ENCODE results near the gene DHCR7. TPM values are rescaled to one million over a fixed set of nuclear protein-coding genes. Genes with fewer than 3 reads are reported as not detected.

The DHCR7 gene
- total RNA-seq, 1 experiment from 2014 or later = 211 TPM

DNA sequence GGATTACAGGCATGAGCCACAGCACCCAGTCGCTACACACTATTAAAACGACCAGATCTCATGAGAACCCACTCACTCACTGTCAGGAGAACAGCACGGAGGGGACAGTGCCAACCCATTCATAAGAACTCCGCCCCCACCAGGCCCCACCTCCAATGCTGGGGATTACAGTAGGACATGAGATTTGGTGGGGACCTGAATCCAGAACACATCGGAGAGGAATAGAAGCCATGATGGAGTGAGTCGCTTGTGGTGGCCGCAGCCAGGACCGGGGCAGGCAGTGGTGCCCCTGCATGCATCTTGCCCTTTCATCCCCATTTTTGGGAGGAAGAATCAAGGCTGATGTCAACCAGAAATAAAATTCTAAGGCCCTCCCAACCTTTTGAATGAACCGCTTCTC, 13.5 kb upstream of the DHCR7 start:
- H3K36me3 Mint-ChIP-seq (ENCODE audit: insufficient read depth, unreplicated experiment) = peaks cover 30% of the 10 kb centered on the region

DNA sequence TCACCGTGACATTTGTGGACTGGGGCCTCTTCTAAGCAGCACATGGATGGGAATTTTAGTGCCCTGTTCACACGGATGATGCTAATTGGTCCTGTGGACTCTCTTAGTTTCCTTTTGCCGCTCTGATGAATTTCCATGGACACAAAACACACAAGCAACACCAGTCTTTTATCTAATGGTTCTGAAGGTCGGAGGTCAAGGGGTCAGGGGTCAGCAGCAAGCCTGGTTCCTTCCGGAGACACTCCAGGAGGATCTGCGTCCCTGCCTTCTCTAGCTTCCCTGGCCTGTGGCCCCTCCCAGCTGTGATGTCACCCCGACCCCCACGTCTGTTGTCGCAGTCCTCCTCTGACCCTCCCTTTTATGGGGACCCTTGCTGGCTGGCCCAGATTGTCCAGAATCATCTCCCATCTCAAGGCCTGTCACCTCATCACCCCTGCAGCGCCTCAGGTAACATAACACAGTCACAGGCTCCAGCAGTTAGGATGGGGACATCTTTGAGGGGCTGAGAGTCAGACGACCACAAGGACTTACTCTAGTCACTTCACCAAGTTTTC, 11.7 kb upstream of the DHCR7 start:
- Mint-ChIP-seq H3K4me1 (ENCODE audit: low read depth, unreplicated experiment) (peaks cover 2% of the 10 kb centered on the region), H3K27me3 (ENCODE audit: unreplicated experiment) (no peaks in the 10 kb centered on the region), H3K27ac (ENCODE audit: unreplicated experiment) (no peak overlapping the region), H3K9me3 (ENCODE audit: low read depth, unreplicated experiment) (no peaks in the 10 kb centered on the region), H3K4me3 (ENCODE audit: low read depth, unreplicated experiment) (no peak overlapping the region), H3K36me3 (ENCODE audit: insufficient read depth, unreplicated experiment) (peaks cover 46% of the 10 kb centered on the region)
- DNase-seq = no peak
- TF ChIP-seq, protein P1, sequence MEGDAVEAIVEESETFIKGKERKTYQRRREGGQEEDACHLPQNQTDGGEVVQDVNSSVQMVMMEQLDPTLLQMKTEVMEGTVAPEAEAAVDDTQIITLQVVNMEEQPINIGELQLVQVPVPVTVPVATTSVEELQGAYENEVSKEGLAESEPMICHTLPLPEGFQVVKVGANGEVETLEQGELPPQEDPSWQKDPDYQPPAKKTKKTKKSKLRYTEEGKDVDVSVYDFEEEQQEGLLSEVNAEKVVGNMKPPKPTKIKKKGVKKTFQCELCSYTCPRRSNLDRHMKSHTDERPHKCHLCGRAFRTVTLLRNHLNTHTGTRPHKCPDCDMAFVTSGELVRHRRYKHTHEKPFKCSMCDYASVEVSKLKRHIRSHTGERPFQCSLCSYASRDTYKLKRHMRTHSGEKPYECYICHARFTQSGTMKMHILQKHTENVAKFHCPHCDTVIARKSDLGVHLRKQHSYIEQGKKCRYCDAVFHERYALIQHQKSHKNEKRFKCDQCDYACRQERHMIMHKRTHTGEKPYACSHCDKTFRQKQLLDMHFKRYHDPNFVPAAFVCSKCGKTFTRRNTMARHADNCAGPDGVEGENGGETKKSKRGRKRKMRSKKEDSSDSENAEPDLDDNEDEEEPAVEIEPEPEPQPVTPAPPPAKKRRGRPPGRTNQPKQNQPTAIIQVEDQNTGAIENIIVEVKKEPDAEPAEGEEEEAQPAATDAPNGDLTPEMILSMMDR (IDR thresholded peaks at IDR 0.05; ENCODE audit: unreplicated experiment) = no peak
- CTCF ChIA-PET = no interaction called here
- intact Hi-C loops (cut with micrococcal nuclease; ENCODE audit: unreplicated experiment) = no loop called here
- no TSS peak for BruUV-seq (replicated peaks)

More for the DNA sequence above, 13.5 kb upstream of the DHCR7 start:
- DNase-seq = no peak
- intact Hi-C loops (cut with micrococcal nuclease; ENCODE audit: unreplicated experiment) = no loop called here
- Mint-ChIP-seq H3K4me1 (ENCODE audit: low read depth, unreplicated experiment) (no peaks in the 10 kb centered on the region), H3K27ac (ENCODE audit: unreplicated experiment) (no peak overlapping the region), H3K4me3 (ENCODE audit: low read depth, unreplicated experiment) (no peak overlapping the region), H3K27me3 (ENCODE audit: unreplicated experiment) (no peaks in the 10 kb centered on the region), H3K9me3 (ENCODE audit: low read depth, unreplicated experiment) (no peaks in the 10 kb centered on the region)
- no TSS peak for BruUV-seq (replicated peaks)
- TF ChIP-seq, protein P1 (IDR thresholded peaks at IDR 0.05; ENCODE audit: unreplicated experiment) = no peak
- CTCF ChIA-PET = no interaction called here

DNA sequence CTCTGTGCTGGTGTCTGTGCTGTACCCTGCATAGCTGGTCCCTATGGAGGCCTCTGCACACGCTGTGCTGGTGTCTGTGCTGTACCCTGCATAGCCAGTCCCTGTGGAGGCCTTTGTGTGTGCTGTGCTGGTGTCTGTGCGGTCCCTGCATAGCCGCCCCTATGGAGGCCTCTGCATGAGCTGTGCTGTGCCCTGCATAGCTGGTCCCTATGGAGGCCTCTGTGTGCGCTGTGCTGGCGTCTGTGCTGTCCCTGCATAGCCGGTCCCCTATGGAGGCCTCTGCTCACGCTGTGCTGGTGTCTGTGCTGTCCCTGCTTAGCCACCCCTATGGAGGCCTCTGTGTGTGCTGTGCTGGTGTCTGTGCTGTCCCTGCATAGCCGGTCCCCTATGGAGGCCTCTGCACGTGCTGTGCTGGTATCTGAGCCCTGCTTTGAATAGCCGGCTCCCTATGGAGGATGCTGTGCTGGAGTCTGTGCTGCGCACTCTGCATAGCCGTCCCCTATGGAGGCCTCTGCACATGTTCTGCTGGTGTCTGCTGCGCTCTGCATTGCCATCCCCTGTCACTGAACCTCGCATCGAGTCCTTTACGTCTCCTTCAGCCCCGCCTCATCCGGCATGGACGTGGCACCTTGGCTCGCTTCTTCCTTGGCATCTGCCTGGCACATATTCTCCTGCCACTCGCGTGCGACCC, 11.0 kb upstream of the DHCR7 start:
- BruUV-seq (replicated peaks) = no TSS peak
- intact Hi-C loops (cut with micrococcal nuclease; ENCODE audit: unreplicated experiment) = no loop called here
- no peak for DNase-seq

DNA sequence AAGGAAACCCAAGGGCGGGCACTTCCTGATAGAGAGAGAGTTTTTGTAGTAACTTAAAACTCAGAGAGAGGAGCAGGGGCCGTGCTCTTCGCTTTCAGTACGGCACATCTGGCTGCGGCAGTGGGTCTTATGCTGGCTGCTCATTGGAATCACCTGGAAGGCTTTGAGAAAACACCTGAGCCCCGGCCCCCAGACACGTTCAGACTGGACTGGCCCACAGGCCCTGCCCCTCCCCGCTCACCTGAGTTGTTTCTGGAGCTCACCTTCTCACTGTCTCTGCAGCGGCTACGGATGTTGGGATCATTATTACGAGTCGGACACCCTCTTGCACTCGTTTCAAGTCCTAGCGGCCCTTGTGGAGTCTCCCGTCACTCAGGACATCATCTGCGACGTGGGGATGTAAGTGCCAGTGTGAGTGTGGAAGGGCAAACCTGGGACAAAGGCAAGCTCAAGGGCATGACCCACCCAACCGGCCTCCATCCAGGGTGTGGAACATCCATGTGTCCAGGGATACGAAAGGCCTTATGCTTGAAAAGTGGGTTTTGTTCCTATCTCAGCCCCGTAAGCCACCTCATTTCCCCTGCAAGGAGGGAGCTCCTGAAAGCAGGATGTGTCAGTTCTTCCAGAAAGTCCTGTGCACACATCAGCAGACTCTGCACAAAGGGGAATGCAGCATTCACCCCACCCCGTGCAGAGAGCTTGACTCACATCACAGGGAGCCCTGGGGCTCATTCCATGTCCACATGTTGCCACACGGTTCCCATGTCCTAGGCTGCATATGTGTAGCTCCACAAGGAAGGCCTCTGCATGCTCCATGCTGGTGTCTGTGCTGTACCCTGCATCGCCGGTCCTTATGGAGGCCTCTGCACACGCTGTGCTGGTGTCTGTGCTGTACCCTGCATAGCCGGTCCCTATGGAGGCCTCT, 10.2 kb upstream of the DHCR7 start:
- Mint-ChIP-seq H3K4me1 (ENCODE audit: low read depth, unreplicated experiment) (peaks cover 9% of the 10 kb centered on the region), H3K36me3 (ENCODE audit: insufficient read depth, unreplicated experiment) (peaks cover 53% of the 10 kb centered on the region), H3K9me3 (ENCODE audit: low read depth, unreplicated experiment) (no peaks in the 10 kb centered on the region), H3K27me3 (ENCODE audit: unreplicated experiment) (no peaks in the 10 kb centered on the region), H3K27ac (ENCODE audit: unreplicated experiment) (no peak overlapping the region), H3K4me3 (ENCODE audit: low read depth, unreplicated experiment) (no peak overlapping the region)
- TF ChIP-seq, protein P1 (IDR thresholded peaks at IDR 0.05; ENCODE audit: unreplicated experiment) = no peak
- no TSS peak for BruUV-seq (replicated peaks)
- no peak for DNase-seq
- intact Hi-C loops (cut with micrococcal nuclease; ENCODE audit: unreplicated experiment) = no loop called here
- CTCF ChIA-PET = interaction anchor here (0.8 kb wide), 1 partner anchor 10 kb away, joined by 3 read pairs; the partner anchor contains the start of gene DHCR7

More for the DNA sequence above, 11.0 kb upstream of the DHCR7 start:
- TF ChIP-seq, protein P1 (IDR thresholded peaks at IDR 0.05; ENCODE audit: unreplicated experiment) = no peak
- peaks cover 51% of the 10 kb centered on the region for H3K36me3 Mint-ChIP-seq (ENCODE audit: insufficient read depth, unreplicated experiment)
- CTCF ChIA-PET = interaction anchor here (0.8 kb wide), 1 partner anchor 11 kb away, joined by 3 read pairs; the partner anchor contains the start of gene DHCR7
- no peaks in the 10 kb centered on the region for H3K27me3 Mint-ChIP-seq (ENCODE audit: unreplicated experiment)
- H3K4me3 Mint-ChIP-seq (ENCODE audit: low read depth, unreplicated experiment) = no peak overlapping the region
- H3K4me1 Mint-ChIP-seq (ENCODE audit: low read depth, unreplicated experiment) = peaks cover 9% of the 10 kb centered on the region
- H3K27ac Mint-ChIP-seq (ENCODE audit: unreplicated experiment) = no peak overlapping the region
- H3K9me3 Mint-ChIP-seq (ENCODE audit: low read depth, unreplicated experiment) = no peaks in the 10 kb centered on the region
